Erythroblast (primary cell): ENCODE data around the gene GGT7.

ENCODE experiments used
- DNase-seq, 2 experiments: peaks; one replicate each; lab custom pipeline; 2025; lab: John Stamatoyannopoulos, UW
- GATA1 ChIP-seq: IDR thresholded peaks from 2 replicates; pipeline ENCODE4 v1.6.1; 2011; ENCODE audit warnings: low read depth, mild to moderate bottlenecking, control low read depth, low read length, moderate library complexity
- POLR2A ChIP-seq: IDR thresholded peaks from 2 replicates; pipeline ENCODE4 v1.6.1; 2011; ENCODE audit warnings: mild to moderate bottlenecking, low read length

The GGT7 gene

DNA sequence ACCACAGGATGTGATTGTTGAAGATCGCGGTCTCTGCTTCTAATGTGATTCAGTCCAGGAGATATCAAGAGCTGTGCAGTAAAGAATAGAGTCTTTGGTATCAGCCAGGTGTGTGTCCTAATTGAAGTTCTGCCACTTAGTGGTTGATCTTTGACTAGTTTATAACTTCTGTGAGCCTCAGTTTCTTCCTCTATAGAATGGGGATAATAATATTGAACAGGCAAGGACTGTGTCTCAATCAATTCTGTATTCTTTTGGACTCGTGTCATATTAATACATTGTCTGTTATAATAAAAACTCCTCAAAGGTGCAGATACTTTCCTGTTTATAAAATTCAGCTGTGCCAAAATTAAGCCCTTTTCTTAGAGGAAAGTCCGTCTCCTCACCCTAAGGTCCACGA lies 24.1 kb downstream of the GGT7 start:
- TF ChIP-seq POLR2A: no peak
- no peak for TF ChIP-seq GATA1
- no peak for DNase-seq

DNA sequence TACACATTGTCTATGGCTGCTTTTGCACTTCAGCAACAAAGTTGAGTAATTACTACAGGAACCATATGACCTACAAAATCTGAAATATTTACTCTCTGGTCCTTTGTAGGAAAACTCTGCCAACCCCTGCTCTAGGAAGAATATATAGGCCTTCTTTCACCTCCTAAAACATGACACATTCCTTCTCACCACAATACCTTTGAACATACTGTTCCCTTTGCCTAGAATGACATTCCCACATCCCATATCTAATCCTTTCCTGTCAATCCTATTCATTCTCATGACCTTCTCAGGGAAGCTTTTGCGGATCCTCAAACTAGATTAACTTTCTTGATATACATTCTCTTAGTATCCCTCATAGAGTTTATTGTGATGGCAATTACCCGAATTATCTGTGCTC lies 29.2 kb downstream of the GGT7 start:
- TF ChIP-seq GATA1 (no peak), POLR2A (no peak)
- DNase-seq: no peak

DNA sequence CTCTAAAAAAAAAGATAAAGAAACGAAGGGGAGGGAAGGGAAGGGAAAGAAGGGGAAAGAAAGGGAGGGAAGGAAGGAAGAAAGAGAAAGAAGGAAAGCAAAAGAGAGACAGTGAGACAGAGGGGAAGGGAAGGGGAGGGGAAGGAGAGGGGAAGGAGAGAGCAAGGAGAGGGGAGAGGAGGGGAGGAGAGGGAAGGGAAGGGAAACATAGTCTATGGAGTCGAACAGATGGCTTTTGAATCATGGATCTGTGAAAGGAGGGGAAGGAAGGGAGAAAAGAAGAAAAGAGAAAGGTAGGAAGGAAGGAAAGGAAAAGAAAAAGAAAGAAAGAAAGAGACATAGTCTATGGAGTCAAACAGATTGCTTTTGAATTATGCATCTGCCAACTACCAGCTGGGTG lies 30.5 kb downstream of the GGT7 start:
- no peak for DNase-seq

DNA sequence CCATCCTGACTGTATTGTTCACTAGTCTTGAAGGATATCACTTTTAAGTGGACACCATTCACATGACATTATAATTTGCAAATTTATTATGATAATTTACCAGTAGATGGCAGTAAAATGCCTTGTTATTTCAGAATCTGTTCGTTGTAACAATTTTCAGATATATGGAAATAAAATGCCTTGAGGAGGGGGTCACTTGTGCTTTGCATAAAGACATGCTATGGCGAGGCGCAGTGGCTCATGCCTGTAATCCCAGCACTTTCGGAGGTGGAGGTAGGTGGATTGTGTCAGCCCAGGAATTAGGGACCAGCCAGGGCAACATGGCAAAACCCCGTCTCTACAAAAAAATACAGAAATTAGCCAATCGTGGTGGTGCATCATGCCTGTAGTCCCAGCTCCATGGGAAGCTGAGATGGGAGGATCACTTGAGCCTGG lies 38.2 kb downstream of the GGT7 start:
- no peak for TF ChIP-seq GATA1
- no peak for TF ChIP-seq POLR2A
- peak; percentile 46 to 58 for DNase-seq

More for the DNA sequence above, 30.5 kb downstream of the GGT7 start:
- TF ChIP-seq GATA1 (no peak), POLR2A (no peak)

DNA sequence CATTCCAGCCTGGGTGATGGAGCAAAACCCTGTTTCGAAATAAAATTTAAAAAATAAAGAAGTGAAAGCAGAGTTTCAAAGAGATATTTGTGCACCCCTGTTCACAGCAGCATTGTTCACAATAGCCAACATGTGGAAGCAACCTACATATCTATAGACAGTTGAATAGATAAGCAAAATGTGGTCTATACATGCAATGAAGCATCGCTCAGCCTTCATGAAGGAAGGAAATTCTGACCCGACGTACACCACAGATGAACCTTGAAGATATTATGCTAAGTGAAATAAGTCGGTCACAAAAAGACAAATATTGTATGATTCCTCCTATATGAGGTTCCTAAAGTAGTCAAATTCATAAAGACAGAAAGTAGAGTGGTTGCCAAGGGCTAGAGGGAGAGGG lies 40.7 kb downstream of the GGT7 start:
- TF ChIP-seq GATA1: no peak
- TF ChIP-seq POLR2A: no peak
- peak in 1 of 2 experiments; percentile 5 for DNase-seq

DNA sequence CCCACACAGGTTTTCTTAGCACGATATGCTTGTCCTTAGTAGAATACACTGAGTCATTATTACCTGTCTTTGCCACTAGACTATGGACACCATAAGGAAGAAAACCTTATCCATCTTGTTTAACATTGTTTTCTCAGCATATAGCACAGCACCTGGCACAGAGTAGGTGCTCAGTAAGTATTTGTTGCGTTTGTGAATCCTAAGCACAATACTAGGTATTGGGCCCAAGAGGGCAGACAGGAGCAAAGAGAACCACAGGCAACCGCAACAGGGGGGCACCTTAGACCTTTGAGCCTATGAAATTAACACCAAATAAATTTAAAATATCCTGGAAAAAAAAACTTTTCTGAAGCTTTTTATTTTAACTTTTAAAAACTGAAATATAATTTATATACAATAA lies 43.5 kb downstream of the GGT7 start:
- no peak for TF ChIP-seq GATA1
- no peak for TF ChIP-seq POLR2A
- DNase-seq: no peak

DNA sequence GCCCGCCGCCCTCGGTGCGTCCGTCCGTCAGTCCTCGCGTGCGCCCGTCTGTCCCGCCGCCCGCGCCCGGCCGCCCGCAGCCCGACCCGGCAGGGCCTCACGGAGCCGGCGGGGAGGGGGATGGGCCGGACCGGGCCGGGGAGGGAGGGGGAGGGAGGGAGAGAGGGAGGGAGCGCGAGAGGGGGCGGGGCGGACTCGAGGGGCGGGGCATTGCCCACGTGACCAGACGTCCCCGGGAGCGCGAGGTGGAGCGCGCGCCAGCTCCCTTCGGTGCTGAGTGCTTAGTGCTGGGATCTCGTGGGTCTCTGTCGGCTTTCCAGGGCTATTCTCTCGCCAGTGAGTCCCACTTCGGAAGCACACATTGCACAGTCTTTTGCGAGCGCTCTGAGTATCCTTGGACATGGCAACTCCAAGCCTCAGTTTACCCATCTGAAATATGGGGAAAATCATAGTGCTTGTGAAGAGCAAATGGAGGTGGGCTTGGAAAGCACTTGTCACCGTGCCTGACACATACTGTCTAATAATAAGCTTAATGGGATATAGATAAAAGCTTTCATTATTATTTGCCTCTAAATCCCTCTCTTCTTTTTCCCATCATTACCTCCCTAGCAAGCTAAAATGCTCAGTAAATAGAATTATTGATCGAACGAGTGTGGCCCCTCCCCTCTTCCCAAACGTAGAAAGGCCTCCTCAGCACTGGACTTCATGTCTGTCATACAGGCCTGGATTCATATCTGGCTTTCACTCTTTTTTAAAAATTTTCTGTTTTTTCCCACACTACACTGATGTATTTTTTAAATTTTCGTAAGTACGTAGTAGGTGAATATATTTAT lies 46.9 kb downstream of the GGT7 start, which contains the start of gene NCOA6:
NCOA6 (minus strand) TSS at position 122 of the 833 bp plus-strand sequence. CDS start 43,296 bp downstream, outside the sequence.
- TF ChIP-seq POLR2A: peak; percentile 55
- no peak for TF ChIP-seq GATA1

DNA sequence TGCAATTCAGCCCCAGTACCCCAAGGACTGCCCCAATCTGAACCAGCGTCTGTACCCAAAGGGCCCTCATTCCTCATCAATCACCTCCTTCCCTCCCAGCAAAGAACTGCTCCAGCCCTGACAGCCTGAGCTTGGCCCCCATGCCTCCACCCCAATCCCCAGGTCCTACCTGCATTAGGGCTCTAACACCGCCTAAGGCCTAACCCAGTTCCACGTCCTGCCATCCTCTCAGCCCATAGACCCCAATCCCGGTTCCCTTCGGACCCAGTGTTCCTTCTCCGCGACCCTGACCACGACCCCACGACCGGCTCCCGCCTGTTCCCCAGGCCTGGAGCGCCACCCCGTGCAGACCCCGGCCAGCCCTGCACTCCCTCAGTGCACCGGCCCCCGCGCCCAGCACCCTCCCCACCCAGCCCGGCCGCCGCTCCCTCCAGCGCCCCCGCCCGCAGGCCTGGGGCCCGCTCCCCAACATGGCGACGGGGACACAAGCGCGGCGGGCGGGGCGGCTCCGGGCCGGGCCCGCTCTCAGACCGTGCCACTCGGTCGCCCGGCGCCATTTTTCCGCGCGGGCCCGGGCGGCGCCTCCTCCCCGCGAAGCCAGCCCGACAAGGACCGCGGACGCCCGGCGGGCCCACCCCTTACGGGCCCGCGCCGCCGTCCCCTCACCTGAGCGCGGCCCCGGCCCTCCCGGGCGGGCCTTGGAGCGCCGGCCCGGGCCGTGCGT lies 47.7 kb downstream of the GGT7 start:
- peak; percentile 82 to 88 for DNase-seq
- TF ChIP-seq POLR2A (peak; percentile 56), GATA1 (no peak)

More for the DNA sequence above, 46.9 kb downstream of the GGT7 start, which contains the start of gene NCOA6:
- peak; percentile 90 to 95 for DNase-seq

DNA sequence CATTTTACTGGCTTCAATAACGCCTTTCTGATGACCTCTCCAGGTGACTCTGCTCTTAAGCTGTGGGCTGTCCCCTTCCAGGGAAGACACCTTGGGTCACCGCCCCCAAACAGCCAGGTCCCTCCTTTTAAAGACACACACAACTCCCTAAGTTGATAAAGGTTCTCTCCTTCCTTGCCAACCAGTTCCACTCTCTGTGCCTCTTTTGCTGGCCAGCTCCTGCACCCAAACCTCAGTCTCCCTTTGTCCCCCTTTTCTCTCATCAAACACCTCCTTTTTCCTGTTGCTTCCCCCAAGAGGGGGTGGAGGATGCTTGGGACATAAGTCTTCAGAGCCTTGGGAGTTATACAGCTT lies 48.2 kb downstream of the GGT7 start:
- DNase-seq: peak; percentile 84 to 90
- no peak for TF ChIP-seq GATA1
- peak; percentile 71 for TF ChIP-seq POLR2A

DNA sequence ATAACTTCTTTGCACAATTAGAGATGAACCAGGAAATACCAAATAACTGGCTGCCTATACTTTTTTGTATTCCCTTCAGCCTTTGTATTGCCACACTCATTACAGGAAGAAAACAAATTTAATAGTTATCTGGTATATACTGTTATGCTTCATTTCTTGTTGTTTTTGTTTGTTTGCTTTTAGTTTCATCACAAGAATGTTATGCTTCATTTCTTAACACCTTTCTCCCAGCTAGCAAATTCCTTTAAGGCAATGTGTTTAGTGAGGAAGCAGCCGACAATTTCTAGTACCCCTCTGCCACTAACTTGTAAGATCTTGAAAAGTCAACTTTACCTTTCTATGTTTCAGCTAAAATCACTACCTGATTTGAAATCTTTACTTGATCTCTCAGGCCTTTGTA lies 48.6 kb downstream of the GGT7 start:
- TF ChIP-seq POLR2A (no peak), GATA1 (no peak)
- DNase-seq: no peak

DNA sequence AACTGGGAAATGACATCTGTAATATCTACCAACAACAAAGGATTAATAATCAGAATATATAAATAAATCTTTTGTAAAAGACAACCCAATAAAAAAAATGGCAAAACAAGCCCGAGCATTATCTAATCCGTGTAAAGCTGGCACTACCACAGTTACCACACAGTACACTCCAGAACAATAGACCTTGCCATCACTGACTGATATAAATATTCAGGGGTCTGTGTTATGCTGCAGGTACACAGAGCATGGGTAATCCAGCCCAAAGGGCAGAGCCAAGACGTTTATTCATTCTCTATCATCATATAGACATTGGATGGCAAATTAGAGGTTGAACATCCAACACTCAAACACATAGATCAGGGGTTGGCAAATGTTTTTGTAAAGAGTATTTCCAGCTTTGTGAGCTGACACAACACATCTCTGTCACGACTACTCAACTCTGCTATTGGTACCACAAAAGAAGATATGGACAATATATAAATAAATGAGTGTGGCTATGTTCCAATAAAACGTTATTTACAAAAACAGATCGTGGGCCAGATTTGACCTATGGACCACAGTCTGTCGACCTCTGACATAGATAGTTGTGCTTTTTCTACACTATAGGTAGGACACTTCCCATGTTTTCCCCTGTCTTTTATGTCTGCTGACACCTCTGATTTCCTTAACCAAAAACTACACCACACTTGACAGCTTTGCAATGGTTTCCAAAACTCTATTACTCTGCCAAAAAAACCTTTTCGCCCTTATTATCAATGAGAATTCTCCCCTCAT lies 51.7 kb downstream of the GGT7 start:
- TF ChIP-seq GATA1: no peak
- TF ChIP-seq POLR2A: no peak
- DNase-seq: no peak

DNA sequence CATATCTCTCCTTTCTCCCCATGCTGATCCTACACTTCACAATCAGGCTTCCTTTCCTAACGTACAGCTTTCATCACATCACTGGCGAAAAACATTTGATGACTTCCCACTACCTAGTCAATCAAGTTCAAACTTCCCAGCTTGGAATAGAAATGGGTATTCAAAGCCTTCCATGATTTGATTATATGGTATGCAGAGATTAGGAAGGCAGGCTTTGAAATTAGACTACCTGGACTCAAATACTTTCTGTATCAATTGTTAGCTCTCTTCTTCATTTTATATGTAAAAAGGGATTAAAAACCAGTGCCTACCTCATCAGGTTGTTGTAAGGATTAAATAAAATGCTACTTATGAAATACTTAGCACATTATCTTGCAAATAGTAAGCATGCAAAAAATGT lies 54.9 kb downstream of the GGT7 start:
- no peak for TF ChIP-seq POLR2A
- no peak for TF ChIP-seq GATA1
- DNase-seq: no peak

DNA sequence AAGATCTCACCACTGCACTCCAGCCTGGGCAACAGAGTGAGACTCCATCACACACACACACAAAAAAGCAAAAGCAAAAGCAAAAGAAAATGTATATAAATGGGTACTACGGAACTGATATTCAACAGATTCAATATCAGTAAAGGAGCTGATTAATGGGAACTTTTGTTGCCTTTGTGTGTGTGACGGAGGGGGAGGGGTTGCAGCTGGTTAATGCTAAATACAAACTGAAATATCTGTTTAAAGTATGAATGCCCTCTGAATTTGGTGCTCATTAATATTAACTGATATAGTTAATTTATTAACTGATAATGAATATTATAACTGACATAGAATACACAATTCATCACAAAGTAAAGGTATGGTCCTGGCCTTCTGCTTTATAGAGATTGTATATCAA lies 55.6 kb downstream of the GGT7 start:
- DNase-seq: no peak
- TF ChIP-seq POLR2A: no peak
- TF ChIP-seq GATA1: no peak

DNA sequence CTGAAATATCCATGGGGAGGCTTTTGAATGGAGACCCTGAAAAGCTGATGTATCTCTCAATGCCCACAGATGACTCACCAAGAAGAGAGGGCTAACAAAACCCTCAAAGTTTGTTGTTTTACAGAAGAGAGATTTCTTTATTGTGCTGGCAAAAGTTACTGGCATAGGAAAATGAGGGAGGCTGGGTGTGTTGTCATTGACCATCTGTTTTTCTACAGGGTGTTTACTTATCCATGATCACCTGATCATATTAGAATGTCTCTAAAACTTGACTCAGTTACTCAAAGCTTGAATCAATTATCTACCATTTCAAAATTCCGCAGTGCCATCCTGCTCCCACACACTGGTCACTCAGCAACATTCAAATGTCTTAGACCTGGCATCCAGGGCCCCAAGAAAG lies 57.0 kb downstream of the GGT7 start:
- DNase-seq: no peak
- TF ChIP-seq POLR2A (no peak), GATA1 (no peak)
